BJ (cell line): ENCODE data around the gene AP2A1. TPM values are rescaled to one million over a fixed set of nuclear protein-coding genes. Genes with fewer than 3 reads are reported as not detected.

Source experiments
- CTCF ChIA-PET: fragments of 350-600 bp; formaldehyde crosslinking; extraction: SDS; loops from one replicate; lab custom pipeline; 2021; ENCODE audit warnings: antibody characterized with exemption, inconsistent platforms; lab: Yijun Ruan, JAX
- POLR2A ChIA-PET: fragments of 300-600 bp; sonication (Branson Sonifier 250); formaldehyde crosslinking; extraction: SDS; loops from one replicate; lab custom pipeline; 2021; ENCODE audit warnings: antibody characterized with exemption; lab: Charles Lee
- DNase-seq: peaks from one replicate; pipeline ENCODE4 v3.0.0-alpha.2; 2011; ENCODE audit warnings: low read depth
- H3K27me3 ChIP-seq: 2 replicates; pipeline ENCODE4 v1.6.0; 2011; ENCODE audit warnings: low read length; ENCODE audit not compliant: control insufficient read depth, insufficient read depth
- H3K36me3 ChIP-seq: 2 replicates; pipeline ENCODE4 v1.5.1; 2011; ENCODE audit warnings: low read length; ENCODE audit not compliant: control insufficient read depth, insufficient read depth
- H3K4me3 ChIP-seq: 2 replicates; pipeline ENCODE4 v1.5.1; 2011; ENCODE audit warnings: low read depth, mild to moderate bottlenecking, control low read depth, low read length
- polyA plus RNA-seq: library from polyadenylated mRNA; depleted of rRNA; stranded (reverse); fragments of >200 nt; gene quantifications from 2 replicates; pipeline ENCODE4 v1.2.3, GENCODE V29; 2011
- TF ChIP-seq, protein P1 (sequence below): IDR thresholded peaks from 2 replicates; pipeline ENCODE4 v1.5.1; 2011; ENCODE audit warnings: low read depth, mild to moderate bottlenecking, control low read depth, inconsistent platforms, low read length, moderate library complexity; ENCODE audit not compliant: insufficient read depth

The AP2A1 gene
- polyA plus RNA-seq, 1 experiment, result 153 TPM

DNA sequence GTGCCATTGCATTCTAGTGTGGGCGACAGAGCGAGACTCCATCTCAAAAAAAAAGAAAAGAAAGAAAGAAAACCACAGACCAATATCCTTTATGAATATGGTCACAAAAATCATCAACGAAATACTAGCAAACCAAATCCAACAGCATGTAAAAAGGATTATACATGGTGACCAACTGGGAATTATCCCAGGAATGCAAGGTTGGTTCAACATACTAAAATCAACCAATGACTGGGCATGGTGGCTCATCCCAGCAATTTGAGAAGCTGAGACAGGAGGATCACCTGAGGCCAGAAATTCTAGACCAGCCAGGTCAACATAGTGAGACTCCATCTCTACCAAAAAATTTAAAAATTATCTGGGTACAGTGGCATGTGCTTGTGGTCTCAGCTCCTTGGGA lies 10.8 kb upstream of the AP2A1 start:
- CTCF ChIA-PET, result interaction anchor here (1.3 kb wide), 1 partner anchor 39 kb away, joined by 5 read pairs; no protein-coding TSS in a partner anchor

DNA sequence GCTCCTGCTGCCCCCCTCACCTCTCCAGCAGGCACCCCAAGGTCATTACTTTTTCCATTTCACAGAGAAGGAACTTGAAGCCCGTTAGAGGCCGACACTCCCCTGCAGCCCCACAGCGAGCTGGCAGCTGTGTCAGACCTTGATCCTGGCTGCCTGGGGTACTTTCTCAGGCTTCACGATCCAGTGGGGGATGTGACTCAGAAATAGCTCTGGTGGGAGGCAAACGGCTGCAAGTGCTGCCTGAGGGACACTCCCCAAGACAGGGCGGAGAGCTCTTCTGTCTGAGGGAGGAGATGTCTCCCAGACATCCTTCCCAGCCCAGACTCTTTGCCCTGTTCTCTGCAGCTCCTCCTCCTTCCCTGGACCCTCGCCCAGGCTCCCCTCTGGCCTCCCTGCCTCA lies 8.5 kb upstream of the AP2A1 start:
- ChIA-PET CTCF (interaction anchor here (1.0 kb wide), 1 partner anchor 29 kb away, joined by 3 read pairs; no protein-coding TSS in a partner anchor), POLR2A (interaction anchor here (1.0 kb wide), 1 partner anchor 8 kb away, joined by 5 read pairs; the partner anchor contains the start of gene AP2A1)
- DNase-seq, result peak; percentile 59
- no peaks in the 10 kb centered on the region for H3K27me3 ChIP-seq
- H3K36me3 ChIP-seq, result no peaks in the 10 kb centered on the region
- no peak overlapping the region for H3K4me3 ChIP-seq
- TF ChIP-seq, protein P1, sequence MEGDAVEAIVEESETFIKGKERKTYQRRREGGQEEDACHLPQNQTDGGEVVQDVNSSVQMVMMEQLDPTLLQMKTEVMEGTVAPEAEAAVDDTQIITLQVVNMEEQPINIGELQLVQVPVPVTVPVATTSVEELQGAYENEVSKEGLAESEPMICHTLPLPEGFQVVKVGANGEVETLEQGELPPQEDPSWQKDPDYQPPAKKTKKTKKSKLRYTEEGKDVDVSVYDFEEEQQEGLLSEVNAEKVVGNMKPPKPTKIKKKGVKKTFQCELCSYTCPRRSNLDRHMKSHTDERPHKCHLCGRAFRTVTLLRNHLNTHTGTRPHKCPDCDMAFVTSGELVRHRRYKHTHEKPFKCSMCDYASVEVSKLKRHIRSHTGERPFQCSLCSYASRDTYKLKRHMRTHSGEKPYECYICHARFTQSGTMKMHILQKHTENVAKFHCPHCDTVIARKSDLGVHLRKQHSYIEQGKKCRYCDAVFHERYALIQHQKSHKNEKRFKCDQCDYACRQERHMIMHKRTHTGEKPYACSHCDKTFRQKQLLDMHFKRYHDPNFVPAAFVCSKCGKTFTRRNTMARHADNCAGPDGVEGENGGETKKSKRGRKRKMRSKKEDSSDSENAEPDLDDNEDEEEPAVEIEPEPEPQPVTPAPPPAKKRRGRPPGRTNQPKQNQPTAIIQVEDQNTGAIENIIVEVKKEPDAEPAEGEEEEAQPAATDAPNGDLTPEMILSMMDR, result no peak

More for the DNA sequence above, 10.8 kb upstream of the AP2A1 start:
- TF ChIP-seq, protein P1, result no peak
- DNase-seq, result no peak
- POLR2A ChIA-PET, result interaction anchor here (0.6 kb wide), 1 partner anchor 31 kb away, joined by 4 read pairs; no protein-coding TSS in a partner anchor
- H3K4me3 ChIP-seq, result no peak overlapping the region
- H3K27me3 ChIP-seq, result no peaks in the 10 kb centered on the region
- no peaks in the 10 kb centered on the region for H3K36me3 ChIP-seq

DNA sequence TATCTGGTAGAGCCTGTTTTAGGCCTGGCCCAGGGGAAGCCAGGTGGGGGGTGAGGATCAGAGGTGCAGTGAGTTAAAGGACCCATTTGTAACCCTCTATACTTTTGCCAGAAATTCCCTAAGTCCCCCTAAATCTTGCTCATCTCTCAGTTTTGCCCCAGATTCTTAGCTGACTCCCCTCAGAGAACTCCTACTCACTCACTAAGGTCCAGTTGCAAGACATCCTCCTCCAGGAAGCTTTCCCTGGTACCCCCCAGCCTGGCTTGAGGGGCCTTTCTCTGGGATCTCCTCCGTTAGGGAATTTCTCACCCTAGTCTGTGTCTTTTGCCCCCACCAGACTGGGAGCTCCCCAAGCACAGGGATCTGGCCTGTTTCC lies 5.6 kb upstream of the AP2A1 start:
- no peak for DNase-seq
- no peak overlapping the region for H3K4me3 ChIP-seq
- H3K27me3 ChIP-seq, result no peaks in the 10 kb centered on the region
- TF ChIP-seq, protein P1, result no peak
- no peaks in the 10 kb centered on the region for H3K36me3 ChIP-seq
- POLR2A ChIA-PET, result no interaction called here
- CTCF ChIA-PET, result interaction anchor here (1.0 kb wide), 1 partner anchor 72 kb away, joined by 3 read pairs; the partner anchor contains the start of gene ADM5

DNA sequence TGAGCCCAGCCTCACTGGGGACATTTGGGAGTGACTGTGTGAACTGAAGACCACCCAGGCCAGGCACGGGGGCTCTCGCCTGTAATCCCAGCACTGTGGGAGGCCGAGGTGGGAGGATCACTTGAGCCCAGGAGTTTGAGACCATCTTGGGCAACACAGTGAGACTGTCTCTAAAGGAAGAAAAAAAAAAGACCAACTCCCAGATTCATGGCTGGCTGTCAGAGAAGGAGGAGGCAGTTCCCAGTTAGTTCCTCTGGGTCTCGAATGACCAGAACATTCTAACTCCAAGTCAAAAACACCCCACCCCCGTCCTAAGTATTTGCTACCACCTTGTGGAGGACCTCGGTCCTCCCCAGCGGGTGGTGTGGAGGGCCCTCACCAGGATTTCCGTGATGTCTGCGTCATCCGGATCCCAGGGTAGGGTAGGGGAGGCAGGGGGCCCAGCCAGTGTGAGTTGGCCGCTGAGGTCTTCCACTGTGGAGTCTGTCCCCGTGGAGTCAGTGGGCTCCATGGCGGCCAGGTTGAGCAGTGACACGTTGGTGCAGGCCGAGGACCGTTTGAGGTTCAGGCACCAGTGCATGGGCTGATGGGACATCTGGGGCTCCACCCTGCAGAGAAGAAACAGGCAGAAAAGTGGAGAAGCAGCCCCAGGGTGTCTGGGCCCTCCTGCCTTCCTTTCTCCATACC lies 5.0 kb upstream of the AP2A1 start:
- ChIA-PET CTCF (interaction anchor here (1.0 kb wide), 1 partner anchor 73 kb away, joined by 3 read pairs; the partner anchor contains the start of gene ADM5), POLR2A (no interaction called here)
- no peak overlapping the region for H3K4me3 ChIP-seq
- no peaks in the 10 kb centered on the region for H3K36me3 ChIP-seq
- DNase-seq, result no peak
- TF ChIP-seq, protein P1, result peak; percentile 25
- no peaks in the 10 kb centered on the region for H3K27me3 ChIP-seq

DNA sequence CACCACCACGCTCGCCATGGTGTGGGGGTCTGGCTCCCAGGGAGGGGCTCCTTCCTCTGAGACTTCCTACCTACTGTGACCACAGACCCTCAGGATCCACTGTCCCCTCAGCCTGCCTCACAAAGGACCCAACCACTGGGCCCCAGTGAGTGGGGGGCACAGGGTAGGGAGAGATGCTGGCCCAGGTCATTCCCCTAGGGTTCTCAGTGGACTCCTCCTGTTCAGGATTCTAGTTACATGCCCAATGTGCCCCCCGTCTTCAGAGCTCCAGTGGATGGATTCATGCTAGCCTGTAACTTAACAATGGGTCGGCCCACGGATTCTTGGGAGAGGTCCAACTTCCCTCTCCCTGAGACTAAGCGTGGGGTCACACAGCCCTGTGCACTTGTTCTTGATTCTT lies 3.6 kb upstream of the AP2A1 start, which contains the start of gene TSKS:
Gene TSKS (minus strand): TSS at position 77 of the 400 bp plus-strand sequence. CDS start 59 bp downstream, at position 18.
- CTCF ChIA-PET, result interaction anchor here (1.0 to 1.2 kb wide), 2 partner anchors 47 to 73 kb away, joined by 3 read pairs; partner anchors contain the start of gene ADM5
- Histone ChIP-seq H3K36me3 (peaks cover under 1% of the 10 kb centered on the region; the same call in 1 of the 2 replicates), H3K4me3 (no peak within 1 kb of the TSS), H3K27me3 (no peaks in the 10 kb centered on the region)
- DNase-seq, result no peak
- POLR2A ChIA-PET, result no interaction called here
- TF ChIP-seq, protein P1, result no peak
